HG03064 (cell line): ENCODE measurements around the gene PPP1CA.

ENCODE experiments used
- ATAC-seq: cut with Tn5 transposase; IDR thresholded peaks from one replicate; pipeline ENCODE4 v1.9.1; 2021; ENCODE audit warnings: low read depth; ENCODE audit not compliant: unreplicated experiment

PPP1CA gene

DNA sequence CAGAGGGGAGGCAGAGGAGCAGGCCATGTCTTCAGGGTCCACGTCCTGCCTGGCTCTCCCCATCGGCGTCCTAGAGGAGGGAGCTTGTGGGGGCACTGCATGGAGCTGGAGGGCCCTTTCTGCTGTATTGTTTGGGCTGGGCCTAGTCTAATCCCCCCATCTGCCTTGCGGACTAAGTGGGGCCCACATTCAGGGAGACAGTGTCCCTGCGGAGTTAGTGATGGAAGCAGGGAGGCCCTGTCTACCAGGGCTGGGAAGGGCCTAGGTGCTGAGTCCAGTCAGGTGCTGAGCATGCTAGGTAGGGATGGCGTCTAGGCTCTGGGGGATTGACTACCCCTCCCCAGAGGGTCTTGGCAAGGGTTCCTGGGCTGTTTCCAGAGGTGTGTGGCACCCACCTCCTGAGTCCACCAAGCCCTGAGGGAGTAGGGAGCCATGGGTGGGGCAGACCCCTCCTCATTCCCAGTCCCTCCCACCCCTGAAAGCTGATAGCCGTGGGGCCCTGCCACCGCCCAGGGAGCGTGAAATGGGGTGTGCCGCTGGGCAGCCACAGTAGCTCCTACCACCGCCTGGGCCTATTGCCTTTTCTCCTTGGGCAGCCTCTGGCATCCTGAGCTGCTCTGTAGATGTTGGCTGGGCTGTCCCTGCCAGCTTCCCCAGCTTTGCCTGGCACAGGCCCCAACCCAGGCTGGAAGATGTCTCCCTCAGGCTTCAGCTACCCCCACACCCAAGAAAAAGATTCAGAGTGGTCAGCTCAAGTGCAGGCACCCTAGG lies 46.5 kb downstream of the PPP1CA start:
- ATAC-seq, result no peak

GRCh38 chr11:67354075-67355022 lies 47.3 kb downstream of the PPP1CA start:
- no peak for ATAC-seq

GRCh38 chr11:67353317-67354074 lies 48.2 kb downstream of the PPP1CA start, which contains the start of gene POLD4:
Gene POLD4 (minus strand): TSS chr11:67353546. CDS start chr11:67353399, 147 bp downstream.
- ATAC-seq, result peak; percentile 52

DNA sequence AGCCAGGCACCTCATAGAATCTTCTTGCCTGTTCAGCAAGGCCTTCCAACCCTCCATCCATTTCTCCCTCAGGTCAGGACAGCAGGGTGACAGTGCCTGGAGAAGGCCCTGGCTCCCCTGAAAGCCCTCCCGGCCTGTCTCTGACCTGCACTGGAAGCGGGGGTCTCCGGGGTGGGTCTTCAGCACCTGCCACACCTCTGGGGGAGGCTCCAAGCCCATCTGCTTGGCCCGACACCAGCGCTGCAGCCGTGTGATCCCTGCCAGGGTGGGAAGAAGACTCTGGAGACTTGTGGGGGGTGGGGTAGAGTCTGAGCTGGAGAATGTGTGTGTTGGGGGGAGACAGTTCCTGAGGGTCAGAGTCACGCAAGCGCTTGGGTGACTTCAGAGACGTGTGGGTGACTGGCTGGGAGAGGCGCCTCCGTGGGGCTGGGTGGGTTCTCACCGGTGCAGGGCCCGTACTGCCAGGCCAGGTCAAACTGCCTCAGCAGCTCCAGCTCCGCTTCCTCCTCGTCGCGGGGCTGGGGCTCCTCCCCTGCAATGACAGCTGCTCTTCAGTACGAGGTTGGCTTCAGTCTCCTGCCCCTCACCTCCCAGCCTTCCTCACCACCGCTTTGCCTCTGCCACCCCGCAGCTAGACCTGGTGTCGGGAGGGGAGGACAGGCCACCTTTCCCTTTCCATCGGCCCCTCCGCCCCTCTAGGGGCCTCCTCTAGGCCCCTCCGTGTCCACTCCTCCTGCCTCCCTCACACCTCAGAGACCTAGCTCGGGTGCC lies 48.9 kb downstream of the PPP1CA start:
- ATAC-seq, result no peak

DNA sequence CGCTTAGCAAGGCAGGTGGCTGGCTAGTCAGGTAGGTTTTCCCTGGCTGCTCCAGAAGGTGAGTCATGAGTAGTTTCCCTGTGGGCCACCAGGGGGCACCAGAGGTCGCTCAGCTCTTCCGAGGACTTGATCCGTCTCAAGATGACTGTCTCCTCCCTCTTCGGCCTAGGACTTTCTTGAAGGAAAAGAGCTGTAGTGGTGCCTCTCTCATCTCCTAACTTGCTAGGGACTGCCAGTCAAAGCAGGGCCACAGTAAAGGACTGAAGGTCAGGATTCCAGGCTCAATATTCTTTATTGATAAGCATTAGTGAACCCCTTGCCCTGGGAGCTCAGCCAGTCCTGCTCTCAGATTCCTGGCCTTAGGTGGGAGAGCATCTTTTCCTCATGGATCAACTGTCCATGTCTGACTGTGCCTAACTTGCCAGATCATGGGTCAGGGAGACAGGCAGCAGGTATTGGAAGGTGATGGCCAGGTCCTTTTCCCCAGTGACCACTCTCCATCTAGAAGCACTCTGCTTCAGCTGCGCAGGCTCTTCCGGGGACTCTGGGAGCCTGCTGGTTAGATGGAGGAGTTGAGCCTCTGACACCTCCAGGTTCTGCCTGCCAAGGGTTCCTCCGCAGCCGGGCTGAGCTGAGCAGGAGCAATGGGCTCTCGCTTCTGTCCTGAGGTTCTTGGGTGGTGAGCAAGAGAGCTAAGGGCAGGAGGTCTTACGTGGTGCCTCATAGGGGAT lies 50.2 kb downstream of the PPP1CA start:
- no peak for ATAC-seq

GRCh38 chr11:67349928-67350465 lies 51.7 kb downstream of the PPP1CA start:
- ATAC-seq, result no peak

DNA sequence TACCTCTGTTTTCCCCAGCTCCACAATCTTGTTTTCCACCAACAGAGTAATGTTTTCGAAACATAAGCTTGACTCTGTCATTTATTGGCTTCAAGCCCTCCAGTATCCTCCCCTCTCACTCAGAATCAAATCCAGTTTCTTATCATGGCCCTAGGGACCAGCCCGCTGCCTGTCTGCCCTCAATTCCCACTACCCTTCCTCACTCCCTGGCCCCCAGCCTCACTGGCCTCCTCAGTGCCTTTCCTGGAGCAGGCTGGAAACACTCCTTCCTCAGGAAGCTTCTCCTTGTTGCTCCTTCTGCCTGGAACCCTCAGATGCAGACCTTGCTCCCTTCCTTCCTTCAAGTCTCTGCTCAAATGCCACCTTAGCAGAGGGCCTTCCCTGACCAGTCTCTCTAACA lies 52.2 kb downstream of the PPP1CA start:
- no peak for ATAC-seq

DNA sequence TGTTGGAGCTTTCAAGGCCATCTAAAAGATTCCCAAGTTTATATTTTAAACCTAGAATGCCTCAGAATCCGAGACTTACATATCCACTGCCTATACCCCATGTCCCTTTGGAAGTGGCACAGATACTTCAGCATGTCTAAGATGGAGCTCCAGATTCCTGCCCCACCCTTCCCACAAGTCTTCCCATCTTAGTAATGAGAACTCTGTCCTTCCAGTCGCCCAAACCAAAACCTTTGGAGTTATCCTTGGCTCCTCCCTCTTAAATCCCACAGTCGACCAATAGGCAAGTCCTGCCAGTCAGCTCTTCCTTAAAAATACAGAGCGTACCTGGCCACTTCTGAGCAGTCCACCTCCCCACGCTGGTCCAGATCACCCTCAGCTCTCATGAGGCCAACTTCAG lies 52.6 kb downstream of the PPP1CA start:
- ATAC-seq, result no peak
